ENCODE measurements around the gene SC5D. TPM values are rescaled to one million over a fixed set of nuclear protein-coding genes. Genes with fewer than 3 reads are reported as not detected.
A peak's percentile ranks its signal among the peaks of the same experiment; 100 is the strongest.

Gene SC5D
- polyA plus RNA-seq (74.3 and 75.7 TPM in 2 replicates), polyA minus RNA-seq (118 and 125 TPM in 2 replicates)

GRCh38 chr11:121292495-121293287, at the start of gene SC5D:
Gene SC5D, plus strand, starts transcription at chr11:121292771. Its CDS starts 10,605 bp downstream, at chr11:121303376.
- Histone ChIP-seq H3K9me2 (ENCODE audit: insufficient read depth, low read length) (no peaks in the 10 kb centered on the region), H3K4me3 (ENCODE audit: low read length) (peak within 1 kb of the TSS; percentile 91), H3K9me3 (ENCODE audit: low read length) (no peaks in the 10 kb centered on the region), H3K36me3 (ENCODE audit: insufficient read depth, low read length) (no peaks in the 10 kb centered on the region), H3K27ac (ENCODE audit: low read length) (peak within 1 kb of the TSS; percentile 96), H3K9ac (ENCODE audit: low read length) (peak within 1 kb of the TSS; percentile 98), H4K20me1 (ENCODE audit: insufficient read depth) (no peaks in the 10 kb centered on the region), H2AFZ (ENCODE audit: low read depth, low read length) (peak within 1 kb of the TSS; percentile 73), H3K27me3 (ENCODE audit: insufficient read depth, low read depth, low read length) (no peaks in the 10 kb centered on the region), H3F3A (ENCODE audit: insufficient read depth, low read length, poor library complexity, severe bottlenecking) (no peaks in the 10 kb centered on the region), H3K4me2 (ENCODE audit: low read length) (peak within 1 kb of the TSS; percentile 94), H3K79me2 (replicated peaks; ENCODE audit: insufficient read depth, low read length) (peaks cover 44% of the 10 kb centered on the region)
- peak; percentile 97 for TF ChIP-seq POLR2AphosphoS5 (IDR thresholded peaks at IDR 0.05)
- TF ChIP-seq EZH2 (IDR thresholded peaks at IDR 0.05; ENCODE audit: borderline replicate concordance, insufficient read depth, low read length, poor library complexity, severe bottlenecking), result no peak
- peak; percentile 55 for TF ChIP-seq MXI1 (conservative IDR thresholded peaks at IDR 0.05; ENCODE audit: poor library complexity, severe bottlenecking)
- peak; percentile 55 for TF ChIP-seq EP300 (conservative IDR thresholded peaks at IDR 0.05; ENCODE audit: poor library complexity, severe bottlenecking)
- TF ChIP-seq REST (IDR thresholded peaks at IDR 0.05; ENCODE audit: borderline replicate concordance), result peak; percentile 95
- peak; percentile 90 for TF ChIP-seq TAF1 (IDR thresholded peaks at IDR 0.05; ENCODE audit: low read depth)
- no peak for TF ChIP-seq RAD21 (conservative IDR thresholded peaks at IDR 0.05)
- TF ChIP-seq CTCF (IDR thresholded peaks at IDR 0.05; ENCODE audit: poor library complexity, severe bottlenecking), result peak; percentile 12
- peak; percentile 8 for TF ChIP-seq SMC3 (conservative IDR thresholded peaks at IDR 0.05; ENCODE audit: poor library complexity)

GRCh38 chr11:121244884-121245283, 47.7 kb upstream of the SC5D start:
- Histone ChIP-seq H3K9me2 (ENCODE audit: insufficient read depth, low read length) (no peaks in the 10 kb centered on the region), H3K79me2 (replicated peaks; ENCODE audit: insufficient read depth, low read length) (no peaks in the 10 kb centered on the region), H3K9me3 (ENCODE audit: low read length) (no peaks in the 10 kb centered on the region), H2AFZ (ENCODE audit: low read depth, low read length) (no peak overlapping the region), H3K27me3 (ENCODE audit: insufficient read depth, low read depth, low read length) (no peaks in the 10 kb centered on the region), H3K4me3 (ENCODE audit: low read length) (no peak overlapping the region), H3K27ac (ENCODE audit: low read length) (no peak overlapping the region), H3F3A (ENCODE audit: insufficient read depth, low read length, poor library complexity, severe bottlenecking) (no peaks in the 10 kb centered on the region), H3K9ac (ENCODE audit: low read length) (no peak overlapping the region), H3K4me2 (ENCODE audit: low read length) (no peak overlapping the region), H3K36me3 (ENCODE audit: insufficient read depth, low read length) (no peaks in the 10 kb centered on the region), H4K20me1 (ENCODE audit: insufficient read depth) (no peaks in the 10 kb centered on the region)
- no peak for TF ChIP-seq MXI1 (conservative IDR thresholded peaks at IDR 0.05; ENCODE audit: poor library complexity, severe bottlenecking)
- TF ChIP-seq EZH2 (IDR thresholded peaks at IDR 0.05; ENCODE audit: borderline replicate concordance, insufficient read depth, low read length, poor library complexity, severe bottlenecking), result no peak
- TF ChIP-seq RAD21 (conservative IDR thresholded peaks at IDR 0.05), result no peak
- TF ChIP-seq EP300 (conservative IDR thresholded peaks at IDR 0.05; ENCODE audit: poor library complexity, severe bottlenecking), result no peak
- TF ChIP-seq POLR2AphosphoS5 (IDR thresholded peaks at IDR 0.05), result no peak
- TF ChIP-seq SMC3 (conservative IDR thresholded peaks at IDR 0.05; ENCODE audit: poor library complexity), result no peak
- TF ChIP-seq CTCF (IDR thresholded peaks at IDR 0.05; ENCODE audit: poor library complexity, severe bottlenecking), result no peak
- no peak for TF ChIP-seq TAF1 (IDR thresholded peaks at IDR 0.05; ENCODE audit: low read depth)
- no peak for TF ChIP-seq REST (IDR thresholded peaks at IDR 0.05; ENCODE audit: borderline replicate concordance)
